IMR-90 (cell line): Measurements from ENCODE around the gene GAPT. TPM values are rescaled to one million over a fixed set of nuclear protein-coding genes. Genes with fewer than 3 reads are reported as not detected.

Experiments used
- ATAC-seq: fragments of 200-7000 bp; cut with Tn5 transposase; 2 replicates; pipeline ENCODE4 v1.9.1; 2020; ENCODE audit warnings: low read depth, mild to moderate bottlenecking, moderate library complexity
- BruUV-seq: library from RNA; stranded (reverse); fragments of 400-500 nt; replicated peaks from 2 replicates; lab custom pipeline; 2021; lab: Mats Ljungman, UMichigan
- CTCF ChIA-PET: fragments of 300-600 bp; formaldehyde crosslinking; extraction: SDS; loops from one replicate; lab custom pipeline; 2021; ENCODE audit warnings: antibody characterized with exemption; lab: Yijun Ruan, JAX
- POLR2A ChIA-PET: fragments of 300-600 bp; sonication (Branson Sonifier 250); formaldehyde crosslinking; loops from one replicate; lab custom pipeline; 2022; ENCODE audit warnings: antibody characterized with exemption; ENCODE audit not compliant: unreplicated experiment; lab: Charles Lee
- DNase-seq: peaks from one replicate; pipeline ENCODE4 v3.0.0; 2013
- H2AFZ ChIP-seq: replicated peaks from 2 replicates; pipeline ENCODE3; 2013; ENCODE audit warnings: low read length, mild to moderate bottlenecking; ENCODE audit not compliant: poor library complexity
- H2AK5ac ChIP-seq: 2 replicates; pipeline ENCODE4 v1.6.1; 2013; ENCODE audit warnings: low read depth, low read length, inconsistent platforms
- H2AK9ac ChIP-seq: replicated peaks from 2 replicates; pipeline ENCODE3; 2013; ENCODE audit warnings: mild to moderate bottlenecking, low read depth, low read length, moderate library complexity; ENCODE audit not compliant: poor library complexity
- H2BK120ac ChIP-seq: 2 replicates; pipeline ENCODE4 v1.6.1; 2013; ENCODE audit warnings: low read depth, low read length, inconsistent platforms
- H2BK15ac ChIP-seq: 3 replicates; pipeline ENCODE4 v1.6.1; 2013; ENCODE audit warnings: low read depth, low read length, inconsistent platforms
- H2BK20ac ChIP-seq: 2 replicates; pipeline ENCODE4 v1.6.1; 2013; ENCODE audit warnings: low read depth, mild to moderate bottlenecking, inconsistent platforms, low read length, moderate library complexity
- H2BK5ac ChIP-seq: 2 replicates; pipeline ENCODE4 v1.6.1; 2013; ENCODE audit warnings: mild to moderate bottlenecking, low read depth, low read length, inconsistent platforms; ENCODE audit not compliant: poor library complexity, severe bottlenecking
- H3K14ac ChIP-seq: replicated peaks from 2 replicates; pipeline ENCODE4 v1.6.1; 2013; ENCODE audit warnings: low read depth, low read length, inconsistent platforms
- H3K18ac ChIP-seq: 2 replicates; pipeline ENCODE4 v1.6.1; 2013; ENCODE audit warnings: low read depth, low read length, control low read depth
- H3K23ac ChIP-seq: 2 replicates; pipeline ENCODE4 v1.6.1; 2013; ENCODE audit warnings: low read depth, low read length, inconsistent platforms
- H3K27ac ChIP-seq: 2 replicates; pipeline ENCODE4 v1.5.1; 2013; ENCODE audit warnings: mild to moderate bottlenecking, control low read depth, low read length; ENCODE audit not compliant: insufficient read depth
- H3K27me3 ChIP-seq: 2 replicates; pipeline ENCODE4 v1.6.1; 2013; ENCODE audit warnings: low read length; ENCODE audit not compliant: control insufficient read depth, insufficient read depth
- H3K36me3 ChIP-seq: 2 replicates; pipeline ENCODE4 v1.6.1; 2013; ENCODE audit warnings: low read length, mixed read lengths; ENCODE audit not compliant: control insufficient read depth, insufficient read depth
- H3K4ac ChIP-seq: 2 replicates; pipeline ENCODE4 v1.6.1; 2013; ENCODE audit warnings: low read depth, low read length, inconsistent platforms
- H3K4me1 ChIP-seq: 2 replicates; pipeline ENCODE4 v1.6.1; 2013; ENCODE audit warnings: low read length, mixed read lengths; ENCODE audit not compliant: control insufficient read depth, insufficient read depth
- H3K4me2 ChIP-seq: 2 replicates; pipeline ENCODE4 v1.6.1; 2013; ENCODE audit warnings: low read depth, mild to moderate bottlenecking, control low read depth, low read length, moderate library complexity
- H3K4me3 ChIP-seq: 2 replicates; pipeline ENCODE4 v1.5.1; 2013; ENCODE audit warnings: low read depth, mild to moderate bottlenecking, control low read depth, low read length, moderate library complexity; ENCODE audit not compliant: insufficient read depth
- H3K56ac ChIP-seq: 2 replicates; pipeline ENCODE4 v1.6.1; 2013; ENCODE audit warnings: low read length, inconsistent platforms; ENCODE audit not compliant: insufficient read depth; ENCODE audit errors: extremely low read depth
- H3K79me1 ChIP-seq, 2 experiments: 2 replicates each; pipeline ENCODE4 v1.6.1; 2013; ENCODE audit warnings: low read length in 2 of 2, inconsistent platforms in 1 of 2, low read depth in 1 of 2
- H3K9ac ChIP-seq: 2 replicates; pipeline ENCODE4 v1.6.1; 2013; ENCODE audit warnings: low read depth, low read length, control low read depth
- H3K9me1 ChIP-seq: 2 replicates; pipeline ENCODE4 v1.6.1; 2013; ENCODE audit warnings: low read length, inconsistent platforms; ENCODE audit not compliant: insufficient read depth
- H3K9me3 ChIP-seq: 2 replicates; pipeline ENCODE4 v1.6.1; 2013; ENCODE audit warnings: low read length; ENCODE audit not compliant: control insufficient read depth, insufficient read depth
- H4K20me1 ChIP-seq: 2 replicates; pipeline ENCODE4 v1.6.1; 2013; ENCODE audit warnings: low read length, inconsistent platforms; ENCODE audit not compliant: insufficient read depth
- H4K5ac ChIP-seq: 2 replicates; pipeline ENCODE4 v1.6.1; 2013; ENCODE audit warnings: mild to moderate bottlenecking, low read depth, low read length, control low read depth
- H4K8ac ChIP-seq, 2 experiments: 2 replicates each; pipeline ENCODE4 v1.6.1; 2013; ENCODE audit warnings: low read depth in 2 of 2, low read length in 2 of 2, control low read depth in 1 of 2, inconsistent platforms in 1 of 2
- H4K91ac ChIP-seq: 2 replicates; pipeline ENCODE4 v1.6.1; 2013; ENCODE audit warnings: low read depth, low read length, inconsistent platforms; ENCODE audit not compliant: insufficient read depth
- BHLHE40 ChIP-seq: fragments of 150-350 bp; IDR thresholded peaks from 2 replicates; pipeline ENCODE4 v1.6.1; 2016; ENCODE audit warnings: mild to moderate bottlenecking, low read depth, low read length
- CEBPB ChIP-seq: IDR thresholded peaks from 2 replicates; pipeline ENCODE4 v1.6.1; 2012; ENCODE audit warnings: low read depth, low read length, improper control_type of control experiment
- CHD1 ChIP-seq: IDR thresholded peaks from 2 replicates; pipeline ENCODE4 v1.6.1; 2012; ENCODE audit warnings: low read depth, low read length, improper control_type of control experiment
- FOS ChIP-seq: fragments of 150-350 bp; IDR thresholded peaks from 2 replicates; pipeline ENCODE4 v1.6.1; 2016; ENCODE audit warnings: low read depth, low read length
- MAFK ChIP-seq: IDR thresholded peaks from 2 replicates; pipeline ENCODE4 v1.6.1; 2012; ENCODE audit warnings: low read depth, low read length, improper control_type of control experiment
- MAZ ChIP-seq: IDR thresholded peaks from 2 replicates; pipeline ENCODE4 v1.6.1; 2012; ENCODE audit warnings: low read depth, mild to moderate bottlenecking, low read length, improper control_type of control experiment, moderate library complexity, borderline replicate concordance
- MXI1 ChIP-seq: IDR thresholded peaks from 2 replicates; pipeline ENCODE4 v1.6.1; 2012; ENCODE audit warnings: low read depth, mild to moderate bottlenecking, low read length, moderate library complexity, borderline replicate concordance
- POLR2A ChIP-seq: IDR thresholded peaks from 2 replicates; pipeline ENCODE4 v1.6.1; 2012; ENCODE audit warnings: mild to moderate bottlenecking, low read depth, low read length
- RAD21 ChIP-seq: IDR thresholded peaks from 2 replicates; pipeline ENCODE4 v1.6.1; 2012; ENCODE audit warnings: low read length, improper control_type of control experiment
- RFX5 ChIP-seq: IDR thresholded peaks from 2 replicates; pipeline ENCODE4 v1.8.0; 2012; ENCODE audit warnings: low read depth, mild to moderate bottlenecking, low read length, moderate library complexity
- SMC3 ChIP-seq: fragments of 150-350 bp; IDR thresholded peaks from 2 replicates; pipeline ENCODE4 v1.6.1; 2016; ENCODE audit warnings: low read depth, mild to moderate bottlenecking, antibody characterized with exemption, low read length, moderate library complexity
- WGBS, 2 experiments: methylation state at CpG; one replicate each; pipeline versions ENCODE4 v1.1.5 to v1.1.7; 2013; ENCODE audit warnings: missing lambda C conversion rate in 2 of 2; ENCODE audit not compliant: insufficient read length in 1 of 2; ENCODE audit errors: extremely low coverage in 2 of 2; 5-methylcytosine and 5-hydroxymethylcytosine counted together
- dilution Hi-C: fragments of 300-500 bp; cut with HindIII; formaldehyde crosslinking; loops from one replicate; pipeline ENCODE4 v1.14.3; 2018; ENCODE audit warnings: low sequenced_read_pairs; ENCODE audit not compliant: unreplicated experiment
- in situ Hi-C: fragments of 300-500 bp; cut with MboI; formaldehyde crosslinking; loops from 3 replicates; pipeline ENCODE4 v1.14.3; 2019; ENCODE audit warnings: low sequenced_read_pairs, inconsistent platforms, mixed read lengths
- intact Hi-C: fragments of 100-400 bp; cut with micrococcal nuclease; formaldehyde crosslinking; loops from 2 replicates; pipeline ENCODE4 v1.10.0; 2022
- polyA plus RNA-seq, 3 experiments: library from polyadenylated mRNA; depleted of rRNA; stranded (reverse); fragments of >200 nt; gene quantifications; 2 replicates each; pipeline ENCODE4 v1.2.3, GENCODE V29; 2012; ENCODE audit warnings: low replicate concordance in 1 of 3
- total RNA-seq: library from RNA; depleted of rRNA; stranded (reverse); fragments of >200 nt; gene quantifications from 2 replicates; pipeline ENCODE4 v1.2.3, GENCODE V29; 2012
- TF ChIP-seq, protein P1 (sequence below): fragments of 150-350 bp; IDR thresholded peaks from 2 replicates; pipeline ENCODE4 v1.6.1; 2016; ENCODE audit warnings: low read depth, mild to moderate bottlenecking, low read length, moderate library complexity, borderline replicate concordance
- TF ChIP-seq, protein P2 (sequence below): fragments of 150-350 bp; IDR thresholded peaks from 2 replicates; pipeline ENCODE4 v1.6.1; 2017; ENCODE audit warnings: mild to moderate bottlenecking, antibody characterized with exemption, low read length, low read depth
- TF ChIP-seq, protein P3 (sequence below): conservative IDR thresholded peaks from 2 replicates; pipeline ENCODE4 v1.5.1; 2012; ENCODE audit warnings: mild to moderate bottlenecking, low read depth, low read length, improper control_type of control experiment

Gene GAPT
- total and polyA plus RNA-seq, 2 of the 4 experiments (the other 2 are of a cell fraction): not detected

DNA sequence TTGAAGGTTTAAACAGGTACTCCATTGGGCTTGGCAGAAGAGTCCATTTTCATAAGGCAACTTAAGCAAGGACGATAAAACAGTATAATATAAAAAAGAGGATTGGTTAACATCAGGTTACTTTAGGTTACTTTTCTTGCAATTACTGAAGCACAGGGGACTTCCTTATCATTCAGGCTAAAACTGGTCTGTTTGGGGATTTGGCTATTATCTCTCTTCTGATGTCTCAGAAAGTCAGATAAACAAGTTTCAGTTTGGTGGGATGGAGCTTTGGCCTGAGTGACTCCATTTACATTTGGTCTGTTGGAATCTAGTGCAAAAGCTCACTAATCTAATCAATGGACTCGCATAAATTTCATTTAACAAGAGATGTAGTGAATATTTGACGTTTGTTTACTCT, 8.0 kb downstream of the GAPT start:
- no peak overlapping the region for H2BK120ac ChIP-seq
- H4K20me1 ChIP-seq: no peaks in the 10 kb centered on the region
- H2BK15ac ChIP-seq: no peak overlapping the region
- DNase-seq (no peak), ATAC-seq (no peak)
- dilution Hi-C loops: no loop called here
- H3K18ac ChIP-seq: no peak overlapping the region
- CTCF ChIA-PET: interaction anchor here (0.5 kb wide), 1 partner anchor 519 kb away, joined by 3 read pairs; no protein-coding TSS in a partner anchor
- BruUV-seq: no TSS peak
- H4K91ac ChIP-seq: no peak overlapping the region
- no peaks in the 10 kb centered on the region for H3K4me1 ChIP-seq
- no peak overlapping the region for H2BK20ac ChIP-seq
- H3K9me3 ChIP-seq: no peaks in the 10 kb centered on the region
- no peak overlapping the region for H3K14ac ChIP-seq
- no peak overlapping the region for H2BK5ac ChIP-seq
- no peak overlapping the region for H2AK5ac ChIP-seq
- no peak overlapping the region for H3K56ac ChIP-seq
- no peak overlapping the region for H2AFZ ChIP-seq
- no peak overlapping the region for H3K4me3 ChIP-seq
- no peak overlapping the region for H3K4ac ChIP-seq
- H3K9ac ChIP-seq: no peak overlapping the region
- H3K79me1 ChIP-seq: no peaks in the 10 kb centered on the region
- no CpG with 5 or more reads among the region's 3 CpGs for WGBS, 2 experiments
- POLR2A ChIA-PET: no interaction called here
- H2AK9ac ChIP-seq: no peak overlapping the region
- H3K36me3 ChIP-seq: no peaks in the 10 kb centered on the region
- in situ Hi-C loops: loop anchor here (25.0 kb wide), 1 partner anchor 663 kb away; no protein-coding TSS in a partner anchor
- H4K8ac ChIP-seq: no peak overlapping the region
- no peak overlapping the region for H3K23ac ChIP-seq
- no peak overlapping the region for H3K4me2 ChIP-seq
- H3K27ac ChIP-seq: no peak overlapping the region
- H4K5ac ChIP-seq: no peak overlapping the region
- intact Hi-C loops: no loop called here
- H3K27me3 ChIP-seq: peaks cover 7% of the 10 kb centered on the region
- H3K9me1 ChIP-seq: no peaks in the 10 kb centered on the region
- TF ChIP-seq, protein P1, sequence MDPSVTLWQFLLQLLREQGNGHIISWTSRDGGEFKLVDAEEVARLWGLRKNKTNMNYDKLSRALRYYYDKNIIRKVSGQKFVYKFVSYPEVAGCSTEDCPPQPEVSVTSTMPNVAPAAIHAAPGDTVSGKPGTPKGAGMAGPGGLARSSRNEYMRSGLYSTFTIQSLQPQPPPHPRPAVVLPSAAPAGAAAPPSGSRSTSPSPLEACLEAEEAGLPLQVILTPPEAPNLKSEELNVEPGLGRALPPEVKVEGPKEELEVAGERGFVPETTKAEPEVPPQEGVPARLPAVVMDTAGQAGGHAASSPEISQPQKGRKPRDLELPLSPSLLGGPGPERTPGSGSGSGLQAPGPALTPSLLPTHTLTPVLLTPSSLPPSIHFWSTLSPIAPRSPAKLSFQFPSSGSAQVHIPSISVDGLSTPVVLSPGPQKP: no peak
- TF ChIP-seq MAFK (no peak), RFX5 (no peak), POLR2A (no peak), RAD21 (no peak), MAZ (no peak), CHD1 (no peak), CEBPB (no peak), SMC3 (no peak), BHLHE40 (no peak), MXI1 (no peak), FOS (no peak)
- TF ChIP-seq, protein P2, sequence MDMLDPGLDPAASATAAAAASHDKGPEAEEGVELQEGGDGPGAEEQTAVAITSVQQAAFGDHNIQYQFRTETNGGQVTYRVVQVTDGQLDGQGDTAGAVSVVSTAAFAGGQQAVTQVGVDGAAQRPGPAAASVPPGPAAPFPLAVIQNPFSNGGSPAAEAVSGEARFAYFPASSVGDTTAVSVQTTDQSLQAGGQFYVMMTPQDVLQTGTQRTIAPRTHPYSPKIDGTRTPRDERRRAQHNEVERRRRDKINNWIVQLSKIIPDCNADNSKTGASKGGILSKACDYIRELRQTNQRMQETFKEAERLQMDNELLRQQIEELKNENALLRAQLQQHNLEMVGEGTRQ: no peak
- TF ChIP-seq, protein P3, sequence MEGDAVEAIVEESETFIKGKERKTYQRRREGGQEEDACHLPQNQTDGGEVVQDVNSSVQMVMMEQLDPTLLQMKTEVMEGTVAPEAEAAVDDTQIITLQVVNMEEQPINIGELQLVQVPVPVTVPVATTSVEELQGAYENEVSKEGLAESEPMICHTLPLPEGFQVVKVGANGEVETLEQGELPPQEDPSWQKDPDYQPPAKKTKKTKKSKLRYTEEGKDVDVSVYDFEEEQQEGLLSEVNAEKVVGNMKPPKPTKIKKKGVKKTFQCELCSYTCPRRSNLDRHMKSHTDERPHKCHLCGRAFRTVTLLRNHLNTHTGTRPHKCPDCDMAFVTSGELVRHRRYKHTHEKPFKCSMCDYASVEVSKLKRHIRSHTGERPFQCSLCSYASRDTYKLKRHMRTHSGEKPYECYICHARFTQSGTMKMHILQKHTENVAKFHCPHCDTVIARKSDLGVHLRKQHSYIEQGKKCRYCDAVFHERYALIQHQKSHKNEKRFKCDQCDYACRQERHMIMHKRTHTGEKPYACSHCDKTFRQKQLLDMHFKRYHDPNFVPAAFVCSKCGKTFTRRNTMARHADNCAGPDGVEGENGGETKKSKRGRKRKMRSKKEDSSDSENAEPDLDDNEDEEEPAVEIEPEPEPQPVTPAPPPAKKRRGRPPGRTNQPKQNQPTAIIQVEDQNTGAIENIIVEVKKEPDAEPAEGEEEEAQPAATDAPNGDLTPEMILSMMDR: no peak
